ENCODE data around the gene KLHDC7B.

KLHDC7B gene

GRCh38 chr22:50569041-50569459, 23.4 kb downstream of the KLHDC7B start:
- no peak for TF ChIP-seq CTCF (conservative IDR thresholded peaks at IDR 0.05)

GRCh38 chr22:50569896-50570535, 24.3 kb downstream of the KLHDC7B start:
- no peak overlapping the region for H3K27ac ChIP-seq
- TF ChIP-seq CTCF (conservative IDR thresholded peaks at IDR 0.05) = no peak

More at GRCh38 chr22:50569041-50569459, 23.4 kb downstream of the KLHDC7B start:
- H3K27ac ChIP-seq = no peak overlapping the region

GRCh38 chr22:50570861-50571260, 25.2 kb downstream of the KLHDC7B start:
- no peak overlapping the region for H3K27ac ChIP-seq
- TF ChIP-seq CTCF (conservative IDR thresholded peaks at IDR 0.05) = no peak

- no peak overlapping the region for H3K27ac ChIP-seq
- no peak for TF ChIP-seq CTCF (conservative IDR thresholded peaks at IDR 0.05)
These were observed 25.8 kb downstream of the KLHDC7B start for GRCh38 chr22:50571264-50572175.

- H3K27ac ChIP-seq = no peak overlapping the region
- TF ChIP-seq CTCF (conservative IDR thresholded peaks at IDR 0.05) = no peak
These were observed 27.3 kb downstream of the KLHDC7B start for GRCh38 chr22:50572965-50573364.

- TF ChIP-seq CTCF (conservative IDR thresholded peaks at IDR 0.05) = no peak
- H3K27ac ChIP-seq = no peak overlapping the region
These were observed 28.0 kb downstream of the KLHDC7B start for GRCh38 chr22:50573491-50574382.

- no peak overlapping the region for H3K27ac ChIP-seq
- no peak for TF ChIP-seq CTCF (conservative IDR thresholded peaks at IDR 0.05)
These were observed 28.7 kb downstream of the KLHDC7B start for GRCh38 chr22:50574383-50574755.
